Activated CD4-positive, CD25-positive, alpha-beta regulatory T cell treated with anti-CD3 and anti-CD28 coated beads, Interleukin-2, amount 50 U/mL, for 16 hours (primary cell): ENCODE measurements around the gene ZBTB20.

Experiments
- DNase-seq: peaks from one replicate; pipeline ENCODE4 v3.0.0-alpha.2; 2020; ENCODE audit warnings: low read depth, low spot score

The ZBTB20 gene

GRCh38 chr3:114481113-114481512 is 666.0 kb downstream of the ZBTB20 start:
- DNase-seq = no peak

- no peak for DNase-seq
These were observed 666.6 kb downstream of the ZBTB20 start for GRCh38 chr3:114480442-114480841.

GRCh38 chr3:114478801-114479200 is 668.3 kb downstream of the ZBTB20 start:
- DNase-seq = no peak

- no peak for DNase-seq
These were observed 670.6 kb downstream of the ZBTB20 start for GRCh38 chr3:114476511-114476910.

- no peak for DNase-seq
These were observed 675.6 kb downstream of the ZBTB20 start for GRCh38 chr3:114471478-114471877.

- no peak for DNase-seq
These were observed 678.0 kb downstream of the ZBTB20 start for GRCh38 chr3:114469070-114469469.

- no peak for DNase-seq
These were observed 680.3 kb downstream of the ZBTB20 start for GRCh38 chr3:114466816-114467215.

- no peak for DNase-seq
These were observed 680.8 kb downstream of the ZBTB20 start for GRCh38 chr3:114466251-114466650.

GRCh38 chr3:114464548-114464947 is 682.5 kb downstream of the ZBTB20 start:
- no peak for DNase-seq

- DNase-seq = no peak
These were observed 684.3 kb downstream of the ZBTB20 start for GRCh38 chr3:114462750-114463149.

- DNase-seq = no peak
These were observed 686.6 kb downstream of the ZBTB20 start for GRCh38 chr3:114460459-114460858.

- no peak for DNase-seq
These were observed 690.3 kb downstream of the ZBTB20 start for GRCh38 chr3:114456742-114457141.

- no peak for DNase-seq
These were observed 691.7 kb downstream of the ZBTB20 start for GRCh38 chr3:114455432-114455831.

GRCh38 chr3:114454551-114455251 is 692.4 kb downstream of the ZBTB20 start:
- no peak for DNase-seq

- no peak for DNase-seq
These were observed 693.7 kb downstream of the ZBTB20 start for GRCh38 chr3:114453361-114453780.

- no peak for DNase-seq
These were observed 694.2 kb downstream of the ZBTB20 start for GRCh38 chr3:114452937-114453336.

- no peak for DNase-seq
These were observed 694.8 kb downstream of the ZBTB20 start for GRCh38 chr3:114452256-114452655.

GRCh38 chr3:114451561-114452018 is 695.5 kb downstream of the ZBTB20 start:
- no peak for DNase-seq

GRCh38 chr3:114451051-114451451 is 696.0 kb downstream of the ZBTB20 start:
- no peak for DNase-seq

GRCh38 chr3:114450008-114450596 is 697.0 kb downstream of the ZBTB20 start:
- DNase-seq = no peak

GRCh38 chr3:114449271-114450007 is 697.6 kb downstream of the ZBTB20 start:
- no peak for DNase-seq

GRCh38 chr3:114447950-114448479 is 699.1 kb downstream of the ZBTB20 start:
- no peak for DNase-seq
